Measurements from ENCODE around the gene SVOP. TPM values are rescaled to one million over a fixed set of nuclear protein-coding genes. Genes with fewer than 3 reads are reported as not detected.

Gene SVOP
- total RNA-seq, 4 donors from 2014 or later: not detected

GRCh38 chr12:109014984-109015765 is 5.7 kb downstream of the SVOP start:
- 87 to 89% methylated on average over 6 of the region's 6 CpGs for WGBS, 2 donors
- no peaks in the 10 kb centered on the region for H3K4me1 ChIP-seq
- DNase-seq (ENCODE audit: low spot score in 2 of 2): no peak
- TF ChIP-seq, protein P1, sequence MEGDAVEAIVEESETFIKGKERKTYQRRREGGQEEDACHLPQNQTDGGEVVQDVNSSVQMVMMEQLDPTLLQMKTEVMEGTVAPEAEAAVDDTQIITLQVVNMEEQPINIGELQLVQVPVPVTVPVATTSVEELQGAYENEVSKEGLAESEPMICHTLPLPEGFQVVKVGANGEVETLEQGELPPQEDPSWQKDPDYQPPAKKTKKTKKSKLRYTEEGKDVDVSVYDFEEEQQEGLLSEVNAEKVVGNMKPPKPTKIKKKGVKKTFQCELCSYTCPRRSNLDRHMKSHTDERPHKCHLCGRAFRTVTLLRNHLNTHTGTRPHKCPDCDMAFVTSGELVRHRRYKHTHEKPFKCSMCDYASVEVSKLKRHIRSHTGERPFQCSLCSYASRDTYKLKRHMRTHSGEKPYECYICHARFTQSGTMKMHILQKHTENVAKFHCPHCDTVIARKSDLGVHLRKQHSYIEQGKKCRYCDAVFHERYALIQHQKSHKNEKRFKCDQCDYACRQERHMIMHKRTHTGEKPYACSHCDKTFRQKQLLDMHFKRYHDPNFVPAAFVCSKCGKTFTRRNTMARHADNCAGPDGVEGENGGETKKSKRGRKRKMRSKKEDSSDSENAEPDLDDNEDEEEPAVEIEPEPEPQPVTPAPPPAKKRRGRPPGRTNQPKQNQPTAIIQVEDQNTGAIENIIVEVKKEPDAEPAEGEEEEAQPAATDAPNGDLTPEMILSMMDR (IDR thresholded peaks at IDR 0.05): no peak
- TF ChIP-seq POLR2A (IDR thresholded peaks at IDR 0.05) (no peak), EP300 (IDR thresholded peaks at IDR 0.05) (no peak)
- no peaks in the 10 kb centered on the region for H3K9me3 ChIP-seq
- H3K27me3 ChIP-seq: no peaks in the 10 kb centered on the region
- no peak overlapping the region for H3K4me3 ChIP-seq
- no peak overlapping the region for H3K27ac ChIP-seq
- H3K36me3 ChIP-seq: no peaks in the 10 kb centered on the region

DNA sequence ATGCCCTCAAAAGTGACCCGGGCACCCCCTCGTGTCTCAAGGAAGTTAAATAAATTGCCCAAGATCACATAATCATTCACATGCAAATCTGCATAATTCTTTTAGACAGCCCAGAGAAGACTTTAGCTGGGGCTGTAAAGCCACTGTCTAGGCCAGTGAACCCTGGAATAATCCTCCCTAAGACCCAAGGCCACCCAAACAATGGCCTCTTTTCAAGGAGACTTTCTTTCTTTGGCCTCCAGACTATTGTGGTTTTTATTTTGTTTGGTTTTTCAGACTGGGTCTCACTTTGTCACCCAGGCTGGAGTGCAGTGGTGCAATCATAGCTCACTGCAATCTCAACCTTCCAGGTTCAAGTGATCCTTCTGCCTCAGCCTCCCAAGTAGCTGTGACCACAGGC is 10.6 kb downstream of the SVOP start:
- Histone ChIP-seq H3K27me3 (no peaks in the 10 kb centered on the region), H3K4me1 (no peaks in the 10 kb centered on the region)

DNA sequence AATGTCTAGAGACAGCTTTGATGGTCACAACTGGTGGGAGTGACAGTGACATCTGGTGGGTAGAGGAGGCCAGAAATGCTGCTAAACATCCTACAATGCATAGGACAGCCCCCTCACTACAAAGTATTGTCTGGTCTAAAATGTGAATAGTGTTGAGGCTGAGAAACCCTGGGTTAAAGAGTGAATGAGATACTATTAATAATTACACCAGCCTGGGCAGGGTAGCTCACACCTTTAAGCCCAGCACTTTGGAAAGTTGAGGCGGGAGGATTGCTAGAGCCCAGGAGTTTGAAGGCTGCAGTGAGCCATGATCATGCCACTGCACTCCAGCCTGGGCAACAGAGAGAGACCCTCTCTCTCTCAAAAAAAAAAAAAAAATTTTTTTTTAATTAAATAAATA is 11.1 kb downstream of the SVOP start:
- Histone ChIP-seq H3K9me3 (no peaks in the 10 kb centered on the region), H3K27ac (no peak overlapping the region), H3K36me3 (no peaks in the 10 kb centered on the region), H3K4me3 (no peak overlapping the region), H3K4me1 (no peaks in the 10 kb centered on the region), H3K27me3 (no peaks in the 10 kb centered on the region)
- TF ChIP-seq, protein P1 (IDR thresholded peaks at IDR 0.05): no peak
- TF ChIP-seq EP300 (IDR thresholded peaks at IDR 0.05) (no peak), POLR2A (IDR thresholded peaks at IDR 0.05) (no peak)
- WGBS, 2 donors: 81 to 89% methylated on average over 1 of the region's 1 CpG
- DNase-seq (ENCODE audit: low spot score in 2 of 2): no peak

More for the DNA sequence above, 10.6 kb downstream of the SVOP start:
- TF ChIP-seq, protein P1 (IDR thresholded peaks at IDR 0.05): no peak
- TF ChIP-seq EP300 (IDR thresholded peaks at IDR 0.05): no peak
- TF ChIP-seq POLR2A (IDR thresholded peaks at IDR 0.05): no peak
- no peak overlapping the region for H3K4me3 ChIP-seq
- no peak overlapping the region for H3K27ac ChIP-seq
- DNase-seq (ENCODE audit: low spot score in 2 of 2): no peak
- H3K9me3 ChIP-seq: no peaks in the 10 kb centered on the region
- no peaks in the 10 kb centered on the region for H3K36me3 ChIP-seq
- WGBS, 2 donors: 45 to 55% methylated on average over 2 of the region's 2 CpGs

- no peak for DNase-seq (ENCODE audit: low spot score in 2 of 2)
- H3K36me3 ChIP-seq: no peaks in the 10 kb centered on the region
- TF ChIP-seq, protein P1 (IDR thresholded peaks at IDR 0.05): no peak
- no peak for TF ChIP-seq EP300 (IDR thresholded peaks at IDR 0.05)
- no peak for TF ChIP-seq POLR2A (IDR thresholded peaks at IDR 0.05)
- H3K27me3 ChIP-seq: no peaks in the 10 kb centered on the region
- no peaks in the 10 kb centered on the region for H3K9me3 ChIP-seq
- no peak overlapping the region for H3K4me3 ChIP-seq
- 71% methylated on average over 3 of the region's 3 CpGs for WGBS, 2 donors
- H3K27ac ChIP-seq: no peak overlapping the region
- H3K4me1 ChIP-seq: no peaks in the 10 kb centered on the region
These were observed 16.9 kb downstream of the SVOP start for GRCh38 chr12:109004017-109004416.

- no peak for DNase-seq (ENCODE audit: low spot score in 2 of 2)
- no peak overlapping the region for H3K4me3 ChIP-seq
- no peaks in the 10 kb centered on the region for H3K36me3 ChIP-seq
- TF ChIP-seq POLR2A (IDR thresholded peaks at IDR 0.05) (no peak), EP300 (IDR thresholded peaks at IDR 0.05) (no peak)
- TF ChIP-seq, protein P1 (IDR thresholded peaks at IDR 0.05): no peak
- H3K4me1 ChIP-seq: no peaks in the 10 kb centered on the region
- H3K27me3 ChIP-seq: no peaks in the 10 kb centered on the region
- 86 to 88% methylated on average over 6 of the region's 6 CpGs for WGBS, 2 donors
- H3K9me3 ChIP-seq: no peaks in the 10 kb centered on the region
- H3K27ac ChIP-seq: no peak overlapping the region
These were observed 24.5 kb downstream of the SVOP start for GRCh38 chr12:108996320-108996719.

Data from tibial nerve (tissue), 4 donors.